K562 (cell line): ENCODE results near the gene KRT82. TPM values are rescaled to one million over a fixed set of nuclear protein-coding genes. Genes with fewer than 3 reads are reported as not detected.
A peak's percentile ranks its signal among the peaks of the same experiment; 100 is the strongest.

Experiments
- BRF2 ChIP-seq: IDR thresholded peaks from 3 replicates; pipeline ENCODE4 v1.6.1; 2011; ENCODE audit warnings: borderline replicate concordance, mild to moderate bottlenecking; ENCODE audit not compliant: insufficient read length, insufficient read depth
- C11orf30 ChIP-seq: fragments of 450-650 bp; IDR thresholded peaks from 2 replicates; pipeline ENCODE4 v1.6.1; 2016; ENCODE audit warnings: low read depth, mild to moderate bottlenecking
- COPS2 ChIP-seq: fragments of 450-650 bp; conservative IDR thresholded peaks from 2 replicates; pipeline ENCODE4 v1.6.1; 2016; ENCODE audit warnings: mild to moderate bottlenecking, moderate library complexity
- EZH2 ChIP-seq: IDR thresholded peaks from 2 replicates; pipeline ENCODE4 v1.6.1; 2012; ENCODE audit warnings: low read depth, mild to moderate bottlenecking, inconsistent platforms, low read length, borderline replicate concordance
- FOSL1 ChIP-seq: fragments of 200-800 bp; sonication (Bioruptor generic); conservative IDR thresholded peaks from 2 replicates; pipeline ENCODE4 v1.6.1; 2016; ENCODE audit warnings: missing genetic modification characterization, missing compliant biosample characterization
- MAFG ChIP-seq: fragments of 450-650 bp; conservative IDR thresholded peaks from 2 replicates; pipeline ENCODE4 v1.6.1; 2016; ENCODE audit warnings: missing genetic modification characterization, missing compliant biosample characterization
- MAFK ChIP-seq: IDR thresholded peaks from 2 replicates; pipeline ENCODE4 v1.6.1; 2011; ENCODE audit warnings: low read length, improper control_type of control experiment
- MITF ChIP-seq: IDR thresholded peaks from 2 replicates; pipeline ENCODE4 v1.6.1; 2014; ENCODE audit warnings: antibody characterized with exemption
- NEUROD1 ChIP-seq: fragments of 150-350 bp; IDR thresholded peaks from 2 replicates; pipeline ENCODE4 v1.6.1; 2014; ENCODE audit warnings: borderline replicate concordance, low read length, low read depth; ENCODE audit not compliant: partially characterized antibody
- PML ChIP-seq: IDR thresholded peaks from 2 replicates; pipeline ENCODE4 v1.6.1; 2012; ENCODE audit warnings: low read length, inconsistent platforms
- SETDB1 ChIP-seq: IDR thresholded peaks from one replicate; pipeline ENCODE4 v1.6.1; 2012; ENCODE audit warnings: low read length, control low read depth, inconsistent platforms
- TRIM25 ChIP-seq: fragments of 450-650 bp; IDR thresholded peaks from 2 replicates; pipeline ENCODE4 v1.7.0; 2016; ENCODE audit warnings: borderline replicate concordance
- ZBTB17 ChIP-seq: fragments of 450-650 bp; formaldehyde crosslinking; IDR thresholded peaks from 2 replicates; pipeline ENCODE4 v1.4.0; 2020; ENCODE audit warnings: mild to moderate bottlenecking
- ZNF76 ChIP-seq: fragments of 250-450 bp; sonication (Bioruptor Pico); IDR thresholded peaks from 2 replicates; pipeline ENCODE4 v1.4.0; 2020; ENCODE audit warnings: mild to moderate bottlenecking, moderate library complexity, borderline replicate concordance
- ZNF766 ChIP-seq: fragments of 200-800 bp; sonication (Bioruptor generic); conservative IDR thresholded peaks from 2 replicates; pipeline ENCODE4 v1.6.1; 2016; ENCODE audit warnings: missing genetic modification characterization, missing compliant biosample characterization
- polyA plus RNA-seq, 8 experiments: library from polyadenylated mRNA; depleted of rRNA in 4 of 8; stranded (reverse) in 5 of 8; unstranded in 3 of 8; fragments of >200 nt; fragmentation: Nextera tagmentation in 2 of 8; fragmentation: Illumina TruSeq in 1 of 8; extraction: Ambion mirVana in 2 of 8; extraction: Trizol in 1 of 8; gene quantifications; 2 replicates each; pipeline versions ENCODE4 v1.2.1 to v1.2.3, GENCODE V29; 2011 to 2014; ENCODE audit warnings: inconsistent platforms in 1 of 8, missing spikeins in 1 of 8
- total RNA-seq, 7 experiments: library from RNA; depleted of rRNA in 6 of 7; stranded (reverse); fragments of >200 nt in 6 of 7; fragmentation: Illumina TruSeq in 2 of 7; extraction: Trizol in 2 of 7; gene quantifications; 2 replicates each; pipeline versions ENCODE4 v1.2.1 to v1.2.3, GENCODE V29; 2011 to 2021; ENCODE audit warnings: low replicate concordance in 1 of 7

KRT82 gene
- total and polyA plus RNA-seq, 9 of the 15 experiments (the other 6 are each of a cell fraction or from before 2014, with no cell fraction given): not detected

GRCh38 chr12:52392465-52393007 is 13.6 kb downstream of the KRT82 start (continued):
- TF ChIP-seq MAFK (peak; percentile 16; the same call in 1 of the 2 replicates), ZBTB17 (no peak), SETDB1 (no peak), C11orf30 (peak; percentile 56; the same call in 1 of the 2 replicates), MITF (no peak), NEUROD1 (no peak), ZNF766 (CRISPR knock-in tag) (no peak), PML (no peak), TRIM25 (no peak), ZNF76 (CRISPR knock-in tag) (no peak), EZH2 (no peak), FOSL1 (tag) (no peak), BRF2 (no peak), MAFG (peak; percentile 50), COPS2 (no peak)
